GM19455 (cell line): ENCODE measurements around the gene MFAP2.
"Not testable (repeated sequence)": the region's sequence is repeated elsewhere in the genome, so short reads cannot be mapped to it uniquely, and the experiment has no call there.

Experiments used
- ATAC-seq: cut with Tn5 transposase; IDR thresholded peaks from one replicate; pipeline ENCODE4 v1.9.1; 2021; ENCODE audit not compliant: unreplicated experiment

MFAP2 gene

GRCh38 chr1:16965486-16966067 lies 14.8 kb downstream of the MFAP2 start:
- no peak for ATAC-seq

GRCh38 chr1:16964169-16964568 lies 16.3 kb downstream of the MFAP2 start:
- ATAC-seq, result not testable (repeated sequence)

GRCh38 chr1:16961297-16962133 lies 18.9 kb downstream of the MFAP2 start:
- no peak for ATAC-seq

- ATAC-seq, result peak; percentile 72
Observed at GRCh38 chr1:16960560-16961296, 19.7 kb downstream of the MFAP2 start.

- no peak for ATAC-seq
Observed at GRCh38 chr1:16958475-16958874, 21.9 kb downstream of the MFAP2 start.

GRCh38 chr1:16957731-16958130 lies 22.7 kb downstream of the MFAP2 start:
- no peak for ATAC-seq

GRCh38 chr1:16956775-16957174 lies 23.6 kb downstream of the MFAP2 start:
- no peak for ATAC-seq

GRCh38 chr1:16955186-16955585 lies 25.2 kb downstream of the MFAP2 start:
- no peak for ATAC-seq

GRCh38 chr1:16954579-16954978 lies 25.8 kb downstream of the MFAP2 start:
- ATAC-seq, result no peak

- ATAC-seq, result not testable (repeated sequence)
Observed at GRCh38 chr1:16952376-16952775, 28.0 kb downstream of the MFAP2 start.

GRCh38 chr1:16949026-16949425 lies 31.4 kb downstream of the MFAP2 start:
- not testable (repeated sequence) for ATAC-seq

GRCh38 chr1:16948282-16948891 lies 32.0 kb downstream of the MFAP2 start:
- not testable (repeated sequence) for ATAC-seq

- ATAC-seq, result no peak
Observed at GRCh38 chr1:16946646-16947045, 33.8 kb downstream of the MFAP2 start.

- ATAC-seq, result not testable (repeated sequence)
Observed at GRCh38 chr1:16946185-16946584, 34.2 kb downstream of the MFAP2 start.

- not testable (repeated sequence) for ATAC-seq
Observed at GRCh38 chr1:16945512-16945911, 34.9 kb downstream of the MFAP2 start.

- ATAC-seq, result no peak
Observed at GRCh38 chr1:16944038-16944437, 36.4 kb downstream of the MFAP2 start.

GRCh38 chr1:16939386-16940180 lies 40.8 kb downstream of the MFAP2 start:
- ATAC-seq, result not testable (repeated sequence)

GRCh38 chr1:16938351-16939321 lies 41.8 kb downstream of the MFAP2 start:
- no peak for ATAC-seq

GRCh38 chr1:16936580-16936979 lies 43.8 kb downstream of the MFAP2 start:
- not testable (repeated sequence) for ATAC-seq
